ENCODE results near the gene MYLK3.

DNA sequence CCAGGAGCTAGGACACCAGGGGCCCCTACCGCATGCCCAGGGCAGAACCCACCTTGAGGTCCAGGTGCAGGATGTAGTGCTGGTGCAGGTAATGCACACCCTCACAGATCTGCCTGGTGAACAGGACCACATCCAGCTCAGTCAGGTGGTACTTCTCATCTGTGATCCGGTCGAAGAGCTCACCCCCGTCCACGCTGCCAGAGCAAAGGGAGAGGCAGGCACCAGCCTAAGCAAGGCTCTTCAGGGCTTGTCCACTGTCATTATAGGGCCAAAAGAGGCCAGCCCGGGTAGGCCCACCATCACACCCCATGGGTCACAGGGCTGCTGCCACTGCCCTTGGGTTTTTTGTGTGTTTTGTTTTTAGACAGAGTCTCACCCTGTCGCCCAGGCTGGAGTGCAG, 21.0 kb downstream of the MYLK3 start:
- no peak for TF ChIP-seq CTCF (IDR thresholded peaks at IDR 0.05)
- TF ChIP-seq POLR2A (IDR thresholded peaks at IDR 0.05) = no peak
